ENCODE results near the gene DYRK3. TPM values are rescaled to one million over a fixed set of nuclear protein-coding genes. Genes with fewer than 3 reads are reported as not detected.
A peak's percentile ranks its signal among the peaks of the same experiment; 100 is the strongest.

The DYRK3 gene
- total and polyA plus RNA-seq, 10 of the 15 experiments (the other 5 are each of a cell fraction or from before 2014, with no cell fraction given): 1.6 to 12.9 (median 10.3) TPM

DNA sequence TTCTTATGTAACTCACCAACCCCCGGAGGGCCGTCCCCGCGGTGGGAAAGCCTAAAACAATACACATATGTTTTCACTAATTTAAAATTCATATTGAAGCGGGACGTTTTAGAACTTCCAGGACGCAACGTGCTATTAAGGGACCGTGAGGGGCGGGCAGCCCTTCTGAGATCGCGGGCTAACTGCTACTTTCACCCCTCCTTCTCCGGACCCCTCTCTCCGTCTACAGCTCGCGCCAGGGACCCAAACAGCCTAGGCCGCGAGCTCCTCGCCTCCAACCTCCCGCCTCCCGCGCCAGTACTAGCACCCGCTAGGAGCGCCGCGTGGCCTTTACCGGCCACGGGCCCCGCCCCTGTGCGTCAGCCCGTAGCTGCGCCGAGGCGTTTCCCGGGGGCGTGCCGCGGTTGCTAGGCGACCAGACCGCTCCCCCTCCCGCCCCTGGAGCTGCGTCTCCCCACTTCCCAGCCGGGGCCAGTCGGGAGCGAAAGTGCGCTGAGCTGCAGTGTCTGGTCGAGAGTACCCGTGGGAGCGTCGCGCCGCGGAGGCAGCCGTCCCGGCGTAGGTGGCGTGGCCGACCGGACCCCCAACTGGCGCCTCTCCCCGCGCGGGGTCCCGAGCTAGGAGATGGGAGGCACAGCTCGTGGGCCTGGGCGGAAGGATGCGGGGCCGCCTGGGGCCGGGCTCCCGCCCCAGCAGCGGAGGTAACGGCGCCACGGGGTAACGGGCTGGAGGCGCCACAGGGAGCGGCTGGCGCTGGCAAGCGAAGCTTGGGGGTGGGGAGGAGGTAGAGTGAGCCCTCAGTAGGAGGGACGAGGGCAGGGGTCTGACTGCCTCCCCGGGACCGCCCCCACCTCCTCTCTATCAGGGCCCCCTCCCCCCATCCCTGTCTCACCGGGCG, at the start of gene DYRK3 (continued):
- no peak for TF ChIP-seq SMC3 (IDR thresholded peaks at IDR 0.05; ENCODE audit: borderline replicate concordance, low read length)
- peak; percentile 84; the same call in 1 of the 2 replicates for TF ChIP-seq RB1 (IDR thresholded peaks at IDR 0.05; ENCODE audit: borderline replicate concordance)
- TF ChIP-seq RBBP5 (conservative IDR thresholded peaks at IDR 0.05): no peak
- TF ChIP-seq IKZF2 (IDR thresholded peaks at IDR 0.05): peak; percentile 82 to 87
- TF ChIP-seq, protein P1, sequence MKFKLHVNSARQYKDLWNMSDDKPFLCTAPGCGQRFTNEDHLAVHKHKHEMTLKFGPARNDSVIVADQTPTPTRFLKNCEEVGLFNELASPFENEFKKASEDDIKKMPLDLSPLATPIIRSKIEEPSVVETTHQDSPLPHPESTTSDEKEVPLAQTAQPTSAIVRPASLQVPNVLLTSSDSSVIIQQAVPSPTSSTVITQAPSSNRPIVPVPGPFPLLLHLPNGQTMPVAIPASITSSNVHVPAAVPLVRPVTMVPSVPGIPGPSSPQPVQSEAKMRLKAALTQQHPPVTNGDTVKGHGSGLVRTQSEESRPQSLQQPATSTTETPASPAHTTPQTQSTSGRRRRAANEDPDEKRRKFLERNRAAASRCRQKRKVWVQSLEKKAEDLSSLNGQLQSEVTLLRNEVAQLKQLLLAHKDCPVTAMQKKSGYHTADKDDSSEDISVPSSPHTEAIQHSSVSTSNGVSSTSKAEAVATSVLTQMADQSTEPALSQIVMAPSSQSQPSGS (IDR thresholded peaks at IDR 0.05; ENCODE audit: low read length): no peak
- peak; percentile 50; the same call in 1 of the 2 replicates for TF ChIP-seq PML (IDR thresholded peaks at IDR 0.05; ENCODE audit: low read length)
- TF ChIP-seq SPI1 (IDR thresholded peaks at IDR 0.05; ENCODE audit: borderline replicate concordance, insufficient read depth, low read depth, low read length): no peak
- peak; percentile 26; the same call in 1 of the 2 replicates for TF ChIP-seq HCFC1 (IDR thresholded peaks at IDR 0.05; ENCODE audit: low read length)
- peak; percentile 59; the same call in 1 of the 2 replicates for TF ChIP-seq POLR2AphosphoS2 (IDR thresholded peaks at IDR 0.05; ENCODE audit: low read depth, low read length)
- TF ChIP-seq GATAD2B (conservative IDR thresholded peaks at IDR 0.05; ENCODE audit: low read depth): peak; percentile 98
- TF ChIP-seq, protein P2, sequence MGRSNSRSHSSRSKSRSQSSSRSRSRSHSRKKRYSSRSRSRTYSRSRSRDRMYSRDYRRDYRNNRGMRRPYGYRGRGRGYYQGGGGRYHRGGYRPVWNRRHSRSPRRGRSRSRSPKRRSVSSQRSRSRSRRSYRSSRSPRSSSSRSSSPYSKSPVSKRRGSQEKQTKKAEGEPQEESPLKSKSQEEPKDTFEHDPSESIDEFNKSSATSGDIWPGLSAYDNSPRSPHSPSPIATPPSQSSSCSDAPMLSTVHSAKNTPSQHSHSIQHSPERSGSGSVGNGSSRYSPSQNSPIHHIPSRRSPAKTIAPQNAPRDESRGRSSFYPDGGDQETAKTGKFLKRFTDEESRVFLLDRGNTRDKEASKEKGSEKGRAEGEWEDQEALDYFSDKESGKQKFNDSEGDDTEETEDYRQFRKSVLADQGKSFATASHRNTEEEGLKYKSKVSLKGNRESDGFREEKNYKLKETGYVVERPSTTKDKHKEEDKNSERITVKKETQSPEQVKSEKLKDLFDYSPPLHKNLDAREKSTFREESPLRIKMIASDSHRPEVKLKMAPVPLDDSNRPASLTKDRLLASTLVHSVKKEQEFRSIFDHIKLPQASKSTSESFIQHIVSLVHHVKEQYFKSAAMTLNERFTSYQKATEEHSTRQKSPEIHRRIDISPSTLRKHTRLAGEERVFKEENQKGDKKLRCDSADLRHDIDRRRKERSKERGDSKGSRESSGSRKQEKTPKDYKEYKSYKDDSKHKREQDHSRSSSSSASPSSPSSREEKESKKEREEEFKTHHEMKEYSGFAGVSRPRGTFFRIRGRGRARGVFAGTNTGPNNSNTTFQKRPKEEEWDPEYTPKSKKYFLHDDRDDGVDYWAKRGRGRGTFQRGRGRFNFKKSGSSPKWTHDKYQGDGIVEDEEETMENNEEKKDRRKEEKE (IDR thresholded peaks at IDR 0.05): no peak
- TF ChIP-seq, protein P3, sequence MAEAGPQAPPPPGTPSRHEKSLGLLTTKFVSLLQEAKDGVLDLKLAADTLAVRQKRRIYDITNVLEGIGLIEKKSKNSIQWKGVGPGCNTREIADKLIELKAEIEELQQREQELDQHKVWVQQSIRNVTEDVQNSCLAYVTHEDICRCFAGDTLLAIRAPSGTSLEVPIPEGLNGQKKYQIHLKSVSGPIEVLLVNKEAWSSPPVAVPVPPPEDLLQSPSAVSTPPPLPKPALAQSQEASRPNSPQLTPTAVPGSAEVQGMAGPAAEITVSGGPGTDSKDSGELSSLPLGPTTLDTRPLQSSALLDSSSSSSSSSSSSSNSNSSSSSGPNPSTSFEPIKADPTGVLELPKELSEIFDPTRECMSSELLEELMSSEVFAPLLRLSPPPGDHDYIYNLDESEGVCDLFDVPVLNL (IDR thresholded peaks at IDR 0.05; ENCODE audit: low read depth, low read length): 0 out of 2 replicates have a peak, but pooled peaks have one; percentile 26
- no peak for TF ChIP-seq GABPA (IDR thresholded peaks at IDR 0.05; ENCODE audit: low read depth)
- TF ChIP-seq POLR2A (IDR thresholded peaks at IDR 0.05; ENCODE audit: low read depth, low read length): peak; percentile 94
- no peak for TF ChIP-seq NRF1 (conservative IDR thresholded peaks at IDR 0.05; ENCODE audit: low read depth, low read length)
- TF ChIP-seq, protein P4, sequence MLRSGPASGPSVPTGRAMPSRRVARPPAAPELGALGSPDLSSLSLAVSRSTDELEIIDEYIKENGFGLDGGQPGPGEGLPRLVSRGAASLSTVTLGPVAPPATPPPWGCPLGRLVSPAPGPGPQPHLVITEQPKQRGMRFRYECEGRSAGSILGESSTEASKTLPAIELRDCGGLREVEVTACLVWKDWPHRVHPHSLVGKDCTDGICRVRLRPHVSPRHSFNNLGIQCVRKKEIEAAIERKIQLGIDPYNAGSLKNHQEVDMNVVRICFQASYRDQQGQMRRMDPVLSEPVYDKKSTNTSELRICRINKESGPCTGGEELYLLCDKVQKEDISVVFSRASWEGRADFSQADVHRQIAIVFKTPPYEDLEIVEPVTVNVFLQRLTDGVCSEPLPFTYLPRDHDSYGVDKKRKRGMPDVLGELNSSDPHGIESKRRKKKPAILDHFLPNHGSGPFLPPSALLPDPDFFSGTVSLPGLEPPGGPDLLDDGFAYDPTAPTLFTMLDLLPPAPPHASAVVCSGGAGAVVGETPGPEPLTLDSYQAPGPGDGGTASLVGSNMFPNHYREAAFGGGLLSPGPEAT (IDR thresholded peaks at IDR 0.05; ENCODE audit: low read depth): peak; percentile 46; the same call in 1 of the 2 replicates
- TF ChIP-seq BACH1 (IDR thresholded peaks at IDR 0.05; ENCODE audit: borderline replicate concordance): peak; percentile 73
- no peak for TF ChIP-seq FOXM1 (IDR thresholded peaks at IDR 0.05; ENCODE audit: low read depth, low read length)
- TF ChIP-seq BRCA1 (IDR thresholded peaks at IDR 0.05; ENCODE audit: low read depth, low read length): no peak
- TF ChIP-seq SP1 (IDR thresholded peaks at IDR 0.05; ENCODE audit: low read depth, low read length): peak; percentile 64
- no peak for TF ChIP-seq MYB (IDR thresholded peaks at IDR 0.05; ENCODE audit: borderline replicate concordance, low read depth, low read length)
- peak; percentile 55 to 83; a peak in 3 of 4 replicates for TF ChIP-seq BHLHE40 (IDR thresholded peaks at IDR 0.05; ENCODE audit: borderline replicate concordance in 1 of 2, low read depth in 2 of 2, low read length in 1 of 2)
- TF ChIP-seq RAD21 (IDR thresholded peaks at IDR 0.05; ENCODE audit: insufficient read depth, low read depth, low read length): no peak
- no peak for TF ChIP-seq SMAD1 (IDR thresholded peaks at IDR 0.05; ENCODE audit: low read depth, partially characterized antibody)
